ENCODE data around the gene PLCB1.

PLCB1 gene

DNA sequence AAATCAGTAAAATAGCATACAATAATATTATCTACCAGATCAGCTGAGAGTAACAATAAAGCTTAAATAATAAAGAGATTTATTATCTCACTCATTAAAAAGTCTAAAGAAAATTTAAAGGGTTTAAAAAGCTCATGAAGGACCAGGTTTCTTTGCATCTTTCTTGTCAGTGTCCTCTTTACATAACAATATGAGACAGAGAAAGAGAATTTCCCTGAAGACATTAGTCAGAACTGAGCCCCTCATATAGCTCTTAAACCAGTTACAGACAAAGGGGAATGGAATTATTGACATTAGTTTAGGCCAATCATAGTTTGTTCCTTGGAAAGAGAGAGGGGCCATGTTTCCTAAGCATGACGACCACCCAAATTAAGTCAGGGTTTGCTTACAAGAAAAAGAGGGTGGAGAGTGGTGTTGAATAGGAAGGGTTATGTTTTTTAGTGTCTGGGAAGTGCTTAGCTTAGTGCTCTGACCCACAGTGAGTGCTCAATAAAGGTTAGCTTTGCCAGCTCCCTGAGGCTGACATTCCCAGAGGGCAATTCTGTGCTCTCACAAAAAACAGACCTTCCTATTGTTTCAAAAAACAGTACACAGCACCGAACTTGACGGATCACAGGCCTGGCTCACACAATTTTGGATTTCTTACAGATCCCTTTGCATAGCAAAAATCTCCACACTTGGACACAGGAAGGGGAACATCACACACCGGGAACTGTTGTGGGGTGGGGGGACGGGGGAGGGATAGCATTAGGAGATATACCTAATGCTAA, 3.6 kb upstream of the PLCB1 start:
- TF ChIP-seq, protein P1, sequence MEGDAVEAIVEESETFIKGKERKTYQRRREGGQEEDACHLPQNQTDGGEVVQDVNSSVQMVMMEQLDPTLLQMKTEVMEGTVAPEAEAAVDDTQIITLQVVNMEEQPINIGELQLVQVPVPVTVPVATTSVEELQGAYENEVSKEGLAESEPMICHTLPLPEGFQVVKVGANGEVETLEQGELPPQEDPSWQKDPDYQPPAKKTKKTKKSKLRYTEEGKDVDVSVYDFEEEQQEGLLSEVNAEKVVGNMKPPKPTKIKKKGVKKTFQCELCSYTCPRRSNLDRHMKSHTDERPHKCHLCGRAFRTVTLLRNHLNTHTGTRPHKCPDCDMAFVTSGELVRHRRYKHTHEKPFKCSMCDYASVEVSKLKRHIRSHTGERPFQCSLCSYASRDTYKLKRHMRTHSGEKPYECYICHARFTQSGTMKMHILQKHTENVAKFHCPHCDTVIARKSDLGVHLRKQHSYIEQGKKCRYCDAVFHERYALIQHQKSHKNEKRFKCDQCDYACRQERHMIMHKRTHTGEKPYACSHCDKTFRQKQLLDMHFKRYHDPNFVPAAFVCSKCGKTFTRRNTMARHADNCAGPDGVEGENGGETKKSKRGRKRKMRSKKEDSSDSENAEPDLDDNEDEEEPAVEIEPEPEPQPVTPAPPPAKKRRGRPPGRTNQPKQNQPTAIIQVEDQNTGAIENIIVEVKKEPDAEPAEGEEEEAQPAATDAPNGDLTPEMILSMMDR (IDR thresholded peaks at IDR 0.05; ENCODE audit: low read depth, low read length), result no peak
- H3K4me3 ChIP-seq (replicated peaks in 1 of 2; ENCODE audit: low read depth in 2 of 2, low read length in 2 of 2), result no peak overlapping the region
- no peak for DNase-seq (ENCODE audit: low read depth in 2 of 2)

DNA sequence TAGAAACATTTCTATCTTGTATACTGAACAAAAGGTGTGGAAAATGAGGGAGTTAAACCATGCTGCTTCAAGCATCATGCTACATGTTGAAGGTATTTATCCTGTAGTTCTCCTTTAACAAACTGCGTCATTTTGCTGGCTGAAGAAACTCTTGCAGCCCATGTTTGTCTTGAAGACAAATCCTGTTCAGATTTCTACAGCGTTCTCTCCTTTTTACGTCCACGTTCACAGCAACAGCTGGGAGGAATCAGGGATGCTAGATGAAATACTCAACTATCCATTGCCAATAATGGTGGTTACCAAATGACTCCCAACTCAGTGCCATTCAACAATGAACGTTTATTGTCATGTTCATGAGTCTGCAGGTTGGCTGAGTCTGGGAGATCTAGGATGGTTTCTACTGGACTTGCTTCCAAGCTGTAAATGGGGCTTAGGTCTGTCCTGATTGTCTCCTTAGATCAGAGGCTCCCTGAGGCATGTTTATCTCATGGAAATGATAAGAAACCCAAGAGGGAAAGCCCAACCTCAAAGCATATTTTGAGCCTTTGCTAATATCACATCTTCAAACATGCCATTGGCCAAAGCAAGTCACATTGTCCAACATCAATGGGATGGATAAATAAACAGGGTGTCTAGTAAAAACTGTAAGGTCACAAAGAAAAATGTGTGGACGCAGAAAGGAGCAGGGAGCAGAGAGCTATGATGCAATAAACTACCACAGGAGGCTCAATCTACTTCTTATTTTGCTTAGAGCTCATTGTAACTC, 2.7 kb upstream of the PLCB1 start:
- peak in 1 of 2 donors; percentile 28 for DNase-seq (ENCODE audit: low read depth in 2 of 2)
- TF ChIP-seq, protein P1 (IDR thresholded peaks at IDR 0.05; ENCODE audit: low read depth, low read length), result no peak
- no peak overlapping the region for H3K4me3 ChIP-seq (replicated peaks in 1 of 2; ENCODE audit: low read depth in 2 of 2, low read length in 2 of 2)

DNA sequence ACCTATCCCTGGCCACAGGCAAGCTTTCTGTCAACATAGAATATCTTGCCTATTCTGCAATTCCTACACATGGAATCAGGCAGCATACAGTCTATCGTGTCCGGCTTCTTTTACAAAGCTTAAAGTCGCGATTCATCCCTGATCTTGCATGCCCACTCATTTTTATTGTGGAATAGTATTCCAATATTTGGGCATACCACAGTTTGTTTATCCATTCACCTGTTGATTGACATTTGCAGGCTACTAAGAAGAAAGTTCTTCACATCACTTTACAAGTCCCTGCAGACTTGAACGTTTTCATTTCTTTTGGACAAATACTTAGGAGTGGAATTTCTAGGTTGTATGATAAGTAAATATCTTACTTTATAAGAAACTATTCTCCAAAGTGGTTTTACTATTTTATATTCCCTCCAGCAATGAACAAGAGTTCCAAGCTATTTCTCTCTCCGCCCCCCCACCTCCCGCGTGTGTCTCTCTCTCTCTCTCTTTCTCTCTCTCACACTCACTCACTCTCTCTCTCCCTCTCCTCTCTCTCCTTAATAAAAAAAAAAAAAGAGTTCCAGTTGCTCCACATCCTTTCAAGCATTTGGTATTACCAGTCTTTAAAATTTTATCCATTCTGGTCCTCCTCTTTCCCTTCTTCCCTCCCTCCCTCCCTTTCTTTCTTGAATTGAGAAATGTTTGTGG, 1.1 kb upstream of the PLCB1 start:
- no peak for DNase-seq (ENCODE audit: low read depth in 2 of 2)
- TF ChIP-seq, protein P1 (IDR thresholded peaks at IDR 0.05; ENCODE audit: low read depth, low read length), result no peak
- H3K4me3 ChIP-seq (replicated peaks in 1 of 2; ENCODE audit: low read depth in 2 of 2, low read length in 2 of 2), result peak overlapping the region in 1 of 2 donors; percentile 73

DNA sequence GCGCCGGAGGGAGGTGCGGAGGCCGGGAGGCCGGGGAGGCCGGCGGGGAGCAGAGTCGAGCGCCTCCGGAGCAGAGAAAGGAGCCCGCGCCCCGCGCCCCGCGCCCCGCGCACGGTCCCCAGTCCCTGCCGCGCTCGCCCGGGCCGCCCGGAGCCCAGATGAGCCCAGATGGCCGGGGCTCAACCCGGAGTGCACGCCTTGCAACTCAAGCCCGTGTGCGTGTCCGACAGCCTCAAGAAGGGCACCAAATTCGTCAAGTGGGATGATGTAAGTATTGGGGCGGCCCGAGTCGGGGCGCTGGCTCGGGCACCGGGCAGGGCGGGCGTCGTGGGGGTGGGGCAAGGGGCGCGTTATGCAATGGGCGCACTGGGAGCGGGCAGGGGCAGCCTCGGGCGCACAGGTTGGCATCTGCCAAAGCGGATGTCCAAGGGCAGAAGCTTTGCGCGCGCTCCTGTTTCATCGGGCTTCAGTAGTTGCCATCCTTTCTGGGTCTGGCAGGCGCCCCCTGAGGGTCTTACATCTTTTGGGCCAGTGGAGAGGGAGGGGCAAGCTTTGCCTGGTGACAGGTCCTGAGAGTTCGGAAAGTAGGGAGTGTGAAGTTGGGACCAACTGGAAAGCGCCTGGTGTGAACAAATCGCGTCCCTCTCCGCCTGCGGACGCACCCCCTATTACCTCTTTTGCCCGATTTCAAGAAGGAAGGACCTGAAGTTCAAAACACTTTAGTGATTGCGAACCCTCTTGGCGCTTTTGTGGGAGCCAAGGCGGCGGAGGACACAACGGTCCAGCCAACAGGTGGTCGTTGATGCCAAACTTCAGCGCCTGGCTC, 631 bp downstream of the PLCB1 start:
- DNase-seq (ENCODE audit: low read depth in 2 of 2), result peak; percentile 44 to 53
- TF ChIP-seq, protein P1 (IDR thresholded peaks at IDR 0.05; ENCODE audit: low read depth, low read length), result no peak
- peak overlapping the region; percentile 69 to 73 for H3K4me3 ChIP-seq (replicated peaks in 1 of 2; ENCODE audit: low read depth in 2 of 2, low read length in 2 of 2)

DNA sequence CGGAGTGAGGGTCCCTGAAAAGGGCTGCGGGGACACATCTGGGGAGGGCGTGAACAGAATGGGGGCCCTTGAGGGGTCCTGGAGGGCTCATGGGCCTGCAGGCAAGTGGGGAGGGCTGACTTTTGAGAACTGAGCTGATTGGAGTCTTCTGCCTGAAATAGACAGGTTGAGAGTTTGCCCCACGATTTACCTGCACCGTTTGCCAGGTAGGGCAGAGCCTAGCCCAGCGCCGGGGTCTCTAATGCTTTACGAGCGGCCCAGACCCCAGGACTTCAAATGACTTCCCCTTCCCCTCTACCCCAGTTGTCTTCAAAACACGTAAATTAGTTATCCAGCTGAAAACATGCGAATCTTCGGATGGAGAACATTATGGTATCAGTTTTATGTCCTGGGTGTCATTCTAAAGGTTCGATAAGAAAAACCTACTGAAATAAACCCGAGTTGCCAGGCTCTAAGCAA, 1.3 kb downstream of the PLCB1 start:
- TF ChIP-seq, protein P1 (IDR thresholded peaks at IDR 0.05; ENCODE audit: low read depth, low read length), result no peak
- DNase-seq (ENCODE audit: low read depth in 2 of 2), result no peak
- peak overlapping the region; percentile 69 to 73 for H3K4me3 ChIP-seq (replicated peaks in 1 of 2; ENCODE audit: low read depth in 2 of 2, low read length in 2 of 2)

DNA sequence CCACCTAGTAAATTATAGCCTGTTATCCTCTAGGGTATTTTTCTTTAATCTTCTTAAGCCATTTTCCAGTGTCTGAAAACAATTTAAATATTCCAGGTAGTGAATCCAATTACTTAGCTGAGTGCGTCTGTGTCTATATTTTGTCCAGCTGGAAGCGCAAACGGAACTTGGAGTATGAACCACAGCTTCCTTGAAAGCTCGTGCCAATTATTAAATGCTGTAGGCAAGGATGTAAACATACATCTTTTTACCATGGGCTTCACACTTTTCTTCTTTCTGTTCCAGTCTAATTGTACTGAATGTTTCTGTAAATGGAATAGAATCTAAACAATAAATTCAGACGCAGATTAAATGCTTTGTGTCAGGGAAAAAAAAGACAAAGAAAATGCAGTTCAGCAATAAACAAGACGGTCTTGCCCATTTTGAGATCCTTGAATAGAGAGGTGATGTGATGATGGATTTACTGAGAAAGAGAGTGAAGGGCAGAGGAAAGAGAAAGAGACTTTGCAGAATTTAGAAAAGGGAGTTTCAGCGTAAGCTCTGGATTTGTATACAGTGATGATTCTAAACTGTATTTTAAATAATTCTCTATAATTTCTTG, 1.9 kb downstream of the PLCB1 start:
- no peak for DNase-seq (ENCODE audit: low read depth in 2 of 2)
- TF ChIP-seq, protein P1 (IDR thresholded peaks at IDR 0.05; ENCODE audit: low read depth, low read length), result no peak
- H3K4me3 ChIP-seq (replicated peaks in 1 of 2; ENCODE audit: low read depth in 2 of 2, low read length in 2 of 2), result no peak overlapping the region
